ENCODE measurements around the gene PCBP3. TPM values are rescaled to one million over a fixed set of nuclear protein-coding genes. Genes with fewer than 3 reads are reported as not detected.

PCBP3 gene
- total RNA-seq, 1 donor from 2014 or later = 5.5 TPM

DNA sequence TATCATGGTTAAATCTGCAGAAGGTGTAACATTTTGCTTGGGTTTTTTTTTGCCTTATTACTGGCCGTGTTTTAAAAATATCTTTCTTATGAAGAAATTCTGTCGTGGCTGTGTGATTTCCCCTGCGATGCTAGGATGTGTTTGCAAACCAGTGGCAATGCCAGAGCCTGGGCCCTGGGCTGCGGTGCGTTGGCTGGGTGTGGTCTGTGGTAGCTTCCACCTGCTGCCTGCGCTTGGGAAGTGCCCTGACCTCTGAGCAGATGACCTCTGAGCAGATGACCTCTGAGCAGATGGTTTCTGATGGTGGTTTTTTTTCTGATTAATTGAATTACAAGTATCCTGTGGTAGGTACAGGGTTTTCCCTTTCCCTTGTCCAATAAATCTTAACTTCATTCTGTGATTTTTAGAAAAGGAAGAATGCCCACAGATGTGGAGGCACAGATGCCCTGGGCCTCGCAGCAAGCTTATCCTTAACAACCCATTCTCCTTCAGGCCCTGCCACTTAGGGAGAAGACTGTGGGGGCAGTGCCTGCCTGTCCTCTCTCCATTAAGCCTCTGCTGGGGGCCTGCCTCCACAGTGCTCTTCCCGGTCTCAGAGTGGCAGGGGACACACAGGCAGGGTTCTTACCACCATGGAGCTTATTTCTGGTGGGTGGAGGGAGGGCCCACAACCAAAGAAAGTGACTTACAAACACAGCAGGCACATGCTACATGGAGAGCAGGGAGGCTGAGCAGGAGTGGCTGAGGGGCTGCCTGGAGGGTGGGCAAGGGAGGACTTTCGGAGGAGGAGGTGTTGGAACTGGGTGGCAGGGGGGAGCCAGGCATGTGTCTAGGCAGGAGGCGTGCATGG, 81.7 kb downstream of the PCBP3 start:
- no peak for DNase-seq

GRCh38 chr21:45725844-45726200, 82.3 kb downstream of the PCBP3 start:
- DNase-seq = no peak

DNA sequence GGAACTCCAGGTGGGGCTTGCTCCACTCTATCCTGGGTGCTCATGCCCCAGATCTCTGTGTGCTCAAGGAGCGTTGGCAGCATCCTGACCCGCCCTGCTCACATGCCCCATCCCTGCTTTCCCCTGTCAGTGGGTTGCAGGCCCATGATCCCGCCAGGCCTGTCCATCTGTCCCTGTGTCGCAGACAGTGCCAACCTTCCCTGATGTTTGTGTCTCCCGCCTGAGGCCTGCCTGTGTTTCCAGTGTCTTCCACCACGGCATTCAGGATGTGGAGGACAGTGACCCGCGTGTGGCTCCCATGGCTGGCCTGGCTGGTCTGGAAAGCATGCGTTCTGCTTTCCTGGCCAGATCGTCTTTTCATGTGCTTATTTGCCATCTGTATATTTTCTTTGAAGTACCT, 82.9 kb downstream of the PCBP3 start:
- no peak for DNase-seq

GRCh38 chr21:45727390-45727789, 83.9 kb downstream of the PCBP3 start:
- DNase-seq = no peak

DNA sequence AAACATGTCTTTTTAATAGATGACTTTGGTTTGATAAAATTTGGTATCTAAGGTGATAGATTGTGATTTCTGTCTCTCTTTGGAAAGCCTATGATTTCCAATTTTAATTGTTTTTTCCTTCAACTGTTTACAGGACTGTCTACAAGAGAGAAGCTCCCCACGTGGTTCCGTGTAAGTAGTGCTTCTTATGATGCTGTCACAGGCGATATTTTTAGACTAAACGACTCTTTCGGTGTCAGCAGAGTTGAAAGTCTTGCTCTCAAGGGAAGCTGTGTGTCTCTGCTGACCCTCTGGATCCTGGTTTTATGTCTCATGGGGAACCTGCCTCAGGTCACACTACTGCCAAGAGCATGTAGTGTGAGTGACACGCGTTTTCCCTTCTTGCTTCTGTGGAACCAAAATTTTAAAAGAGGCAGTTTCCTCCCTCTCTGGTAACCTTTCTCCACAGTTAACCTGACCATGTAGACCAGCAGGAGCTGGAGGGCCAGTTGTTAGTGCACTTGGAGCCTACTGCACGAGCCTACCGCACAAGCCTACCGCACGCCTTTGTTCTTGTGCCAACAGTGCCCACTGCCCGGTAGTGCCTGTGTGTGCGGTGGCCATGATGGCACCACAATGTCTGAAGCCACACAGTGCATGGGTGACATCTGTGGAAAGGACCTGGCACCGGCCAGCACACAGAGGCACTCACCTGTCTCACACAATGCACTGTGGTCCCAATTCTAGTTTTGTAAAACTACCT, 91.9 kb downstream of the PCBP3 start:
- DNase-seq = no peak

- DNase-seq = no peak
Measured at GRCh38 chr21:45736042-45736689, 92.6 kb downstream of the PCBP3 start.

- DNase-seq = peak; percentile 60
Measured at GRCh38 chr21:45736690-45737484, 93.4 kb downstream of the PCBP3 start.

- DNase-seq = no peak
Measured at GRCh38 chr21:45737485-45738166, 94.1 kb downstream of the PCBP3 start.

DNA sequence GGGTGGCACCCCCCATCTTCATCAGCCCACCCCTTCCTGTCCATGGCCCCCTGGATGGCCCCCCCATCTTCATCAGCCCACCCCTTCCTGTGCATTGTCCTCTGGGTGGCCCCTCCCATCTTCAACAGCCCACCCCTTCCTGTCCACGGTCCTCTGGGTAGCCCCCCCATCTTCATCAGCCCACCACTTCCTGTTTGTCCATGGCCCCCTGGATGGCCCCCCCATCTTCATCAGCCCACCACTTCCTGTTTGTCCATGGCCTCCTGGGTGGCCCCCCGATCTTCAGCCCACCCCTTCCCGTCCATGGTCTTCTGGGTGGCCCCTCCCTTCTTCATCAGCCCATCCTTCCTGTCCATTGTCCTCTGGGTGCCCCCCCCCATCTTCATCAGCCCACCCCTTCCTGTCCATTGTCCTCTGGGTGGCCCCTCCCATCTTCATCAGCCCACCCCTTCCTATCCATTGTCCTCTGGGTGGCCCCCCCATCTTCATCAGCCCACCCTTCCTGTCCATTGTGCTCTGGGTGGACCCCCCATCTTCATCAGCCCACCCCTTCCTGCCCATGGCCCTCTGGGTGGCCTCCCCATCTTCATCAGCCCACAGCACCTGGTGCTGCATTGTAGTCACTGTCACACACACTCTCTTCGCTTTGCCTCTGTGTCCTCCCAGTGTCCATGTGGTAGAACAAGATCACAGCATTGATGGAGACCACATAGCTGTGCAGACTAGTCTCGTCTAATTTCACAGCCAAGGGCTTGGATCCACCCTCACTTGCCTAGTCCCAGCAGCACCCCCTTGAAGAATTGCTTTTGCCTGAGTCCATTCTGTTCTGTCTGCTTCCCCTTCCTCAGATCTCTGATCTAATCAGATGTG, 95.9 kb downstream of the PCBP3 start:
- DNase-seq = no peak

DNA sequence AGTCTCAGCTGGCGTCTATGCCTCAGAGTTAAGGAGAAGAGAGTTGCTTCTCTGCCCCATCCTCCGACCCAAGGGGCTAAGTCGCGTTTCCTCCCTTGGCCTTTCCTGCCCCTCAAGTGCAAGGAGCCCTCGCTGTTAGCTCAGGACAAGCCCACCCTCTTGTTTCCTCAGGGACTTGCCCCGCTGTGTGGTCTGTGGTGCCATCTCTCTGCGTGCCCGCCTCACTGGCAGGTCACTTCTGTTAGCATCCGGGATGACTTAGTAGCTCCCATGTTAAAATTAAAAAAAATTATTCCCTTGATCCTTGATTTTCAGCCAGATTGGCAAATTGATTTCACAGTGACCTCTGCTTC, 96.5 kb downstream of the PCBP3 start:
- DNase-seq = no peak

- DNase-seq = no peak
Measured at GRCh38 chr21:45740491-45741357, 97.2 kb downstream of the PCBP3 start.

DNA sequence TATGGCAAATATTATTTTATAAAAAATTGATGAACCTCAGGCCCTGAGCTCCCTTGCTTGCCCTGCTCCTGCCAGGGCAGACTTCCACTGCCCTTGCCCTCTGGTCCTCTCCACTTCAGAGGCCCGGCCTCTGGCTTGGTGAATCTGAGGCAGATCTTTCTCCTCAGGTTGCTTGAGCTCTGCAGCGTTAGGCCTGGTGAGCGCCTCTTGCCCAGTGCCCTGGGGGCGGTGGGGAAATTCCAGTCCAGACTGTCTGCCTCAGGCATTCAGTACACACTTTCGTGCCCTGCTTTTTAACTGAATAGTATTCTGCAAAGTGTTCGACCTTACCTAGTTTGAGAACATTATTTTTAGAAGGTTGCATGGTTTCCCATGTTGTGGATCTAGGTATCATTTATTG, 98.2 kb downstream of the PCBP3 start:
- no peak for DNase-seq

DNA sequence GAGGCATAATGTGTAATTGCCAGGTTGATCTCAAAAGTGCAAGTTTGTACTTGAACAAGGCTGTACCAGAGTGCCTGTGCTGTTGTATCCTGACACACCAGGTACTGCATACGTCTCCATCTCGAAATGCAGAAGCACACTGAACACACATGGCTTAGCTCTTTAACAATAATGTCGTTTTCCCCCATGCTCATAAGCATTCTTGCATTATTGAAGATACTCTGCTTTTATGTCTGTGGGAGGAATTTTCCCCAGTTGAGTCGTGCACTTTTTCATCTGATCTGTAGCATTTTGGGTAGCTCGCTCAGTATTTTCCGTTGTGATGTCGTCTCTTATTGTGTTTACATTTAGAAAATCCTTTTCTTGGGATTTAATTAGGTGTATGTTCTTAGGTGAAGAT, 98.7 kb downstream of the PCBP3 start:
- no peak for DNase-seq

DNA sequence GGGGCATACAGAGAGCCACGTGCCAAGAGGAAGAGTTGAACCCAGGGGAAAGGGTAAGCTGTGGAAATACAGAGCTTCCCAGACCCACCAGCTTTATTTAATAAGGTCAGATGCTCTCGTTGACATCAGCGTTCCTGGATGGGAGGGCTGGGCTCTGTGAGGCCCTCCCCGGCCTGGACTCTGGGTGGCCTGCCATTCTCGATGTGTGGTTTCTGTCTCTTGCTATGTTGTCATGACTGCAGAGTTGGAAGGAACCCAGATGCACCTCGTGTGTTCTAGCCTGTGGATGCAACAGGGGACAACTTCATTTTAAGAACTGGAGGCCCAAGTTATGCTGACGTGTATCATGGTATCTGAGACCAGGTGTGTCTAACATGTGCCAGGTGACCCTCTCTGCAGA, 101.7 kb downstream of the PCBP3 start:
- DNase-seq = no peak

DNA sequence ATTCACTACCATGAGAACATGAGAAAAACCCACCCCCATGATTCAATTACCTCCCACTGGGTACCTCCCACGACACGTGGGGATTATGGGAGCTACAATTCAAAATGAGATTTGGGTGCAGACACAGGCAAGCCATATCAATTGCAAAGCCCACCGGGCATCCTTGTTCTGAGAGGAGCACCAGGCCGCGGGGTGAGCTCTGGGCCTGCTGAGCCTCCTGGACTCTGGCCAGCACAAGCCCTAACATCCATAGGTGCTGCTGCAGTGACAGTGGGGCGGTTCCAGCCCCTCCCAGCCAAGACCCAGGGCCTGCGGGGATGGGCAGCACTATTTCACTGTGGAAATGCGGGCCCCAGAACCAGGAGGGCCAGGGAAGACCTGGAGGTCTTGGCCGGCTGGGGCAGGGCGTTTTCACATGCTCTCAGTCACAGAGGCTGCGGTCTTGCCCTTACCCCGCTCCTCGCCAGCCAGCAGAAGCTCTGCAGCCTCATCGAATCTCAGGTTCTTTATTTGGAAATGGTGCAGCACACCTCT, 103.8 kb downstream of the PCBP3 start:
- DNase-seq = no peak

GRCh38 chr21:45747802-45748445, 104.4 kb downstream of the PCBP3 start:
- DNase-seq = peak; percentile 70

- no peak for DNase-seq
Measured at GRCh38 chr21:45748593-45748992, 105.1 kb downstream of the PCBP3 start.

GRCh38 chr21:45749974-45750373, 106.4 kb downstream of the PCBP3 start:
- DNase-seq = no peak

GRCh38 chr21:45750936-45751335, 107.4 kb downstream of the PCBP3 start:
- no peak for DNase-seq
